ENCODE results near the gene NCF1.
"Not testable (repeated sequence)": the region's sequence is repeated elsewhere in the genome, so short reads cannot be mapped to it uniquely, and the experiment has no call there.

Gene NCF1

DNA sequence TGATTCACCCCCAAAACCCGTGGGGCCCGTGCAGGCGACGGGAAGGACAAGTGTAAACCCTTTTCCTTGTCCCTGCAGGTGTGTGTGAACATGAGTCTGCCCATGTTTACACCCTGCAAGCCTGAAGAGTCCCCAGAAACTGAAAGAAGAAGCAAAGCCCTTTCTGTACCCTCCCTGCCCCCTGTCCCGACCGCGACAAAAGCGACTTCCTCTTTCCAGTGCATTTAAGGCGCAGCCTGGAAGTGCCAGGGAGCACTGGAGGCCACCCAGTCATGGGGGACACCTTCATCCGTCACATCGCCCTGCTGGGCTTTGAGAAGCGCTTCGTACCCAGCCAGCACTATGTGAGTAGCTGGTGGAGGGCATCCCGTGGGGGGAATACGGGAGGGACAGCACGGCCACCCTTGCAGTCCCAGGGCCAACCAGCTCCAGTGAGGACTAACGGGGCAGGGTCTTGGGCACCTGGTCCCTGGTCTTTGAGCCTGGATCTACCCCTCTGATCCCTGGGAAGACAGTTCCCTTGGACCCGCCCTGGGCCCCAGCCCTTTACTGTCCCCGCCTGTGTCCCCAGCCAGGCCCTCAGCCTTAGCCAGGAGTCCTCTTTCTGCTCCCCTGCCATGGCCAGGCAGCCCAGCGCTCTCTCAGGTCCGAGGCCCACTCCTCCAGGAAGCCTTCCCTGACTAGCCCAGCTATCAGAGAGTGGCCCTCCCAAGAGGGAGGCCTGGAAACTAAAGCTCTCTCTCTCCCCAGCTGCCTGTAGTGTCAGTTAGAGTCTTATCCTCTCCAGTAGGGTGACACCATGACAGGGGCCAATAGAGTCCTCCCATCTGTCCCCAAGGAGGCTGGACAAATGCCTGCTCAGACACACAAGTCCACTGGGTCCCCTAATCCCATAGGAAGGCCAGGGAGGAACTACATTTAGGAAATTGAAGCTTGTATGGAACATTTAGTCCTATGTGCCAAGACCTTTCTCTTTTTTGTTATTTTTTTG, at the start of gene NCF1:
Gene NCF1, plus strand, starts transcription at position 252 of the 991 bp plus-strand sequence. Its CDS starts 21 bp downstream, at position 273.
- DNase-seq: not testable (repeated sequence)

DNA sequence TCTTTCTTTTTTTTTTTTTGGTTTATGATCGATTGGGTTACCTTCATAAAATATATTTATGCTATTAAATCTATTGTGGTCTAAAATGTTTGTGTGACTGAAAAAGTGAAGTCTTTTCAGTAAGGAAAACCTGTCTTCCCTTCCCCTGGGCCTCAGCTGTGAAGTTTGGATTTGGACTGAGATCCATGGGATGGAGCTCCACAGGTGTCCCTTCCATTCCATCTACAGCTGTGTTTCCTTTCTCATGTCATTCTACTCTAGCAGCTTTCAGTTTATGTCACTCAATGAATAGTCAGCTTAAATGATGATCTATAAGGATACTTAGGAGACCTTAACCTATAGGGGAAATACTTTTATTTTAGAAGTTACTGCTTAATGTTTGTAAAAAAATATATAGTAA, 48.0 kb upstream of the NCF1 start:
- DNase-seq: no peak

DNA sequence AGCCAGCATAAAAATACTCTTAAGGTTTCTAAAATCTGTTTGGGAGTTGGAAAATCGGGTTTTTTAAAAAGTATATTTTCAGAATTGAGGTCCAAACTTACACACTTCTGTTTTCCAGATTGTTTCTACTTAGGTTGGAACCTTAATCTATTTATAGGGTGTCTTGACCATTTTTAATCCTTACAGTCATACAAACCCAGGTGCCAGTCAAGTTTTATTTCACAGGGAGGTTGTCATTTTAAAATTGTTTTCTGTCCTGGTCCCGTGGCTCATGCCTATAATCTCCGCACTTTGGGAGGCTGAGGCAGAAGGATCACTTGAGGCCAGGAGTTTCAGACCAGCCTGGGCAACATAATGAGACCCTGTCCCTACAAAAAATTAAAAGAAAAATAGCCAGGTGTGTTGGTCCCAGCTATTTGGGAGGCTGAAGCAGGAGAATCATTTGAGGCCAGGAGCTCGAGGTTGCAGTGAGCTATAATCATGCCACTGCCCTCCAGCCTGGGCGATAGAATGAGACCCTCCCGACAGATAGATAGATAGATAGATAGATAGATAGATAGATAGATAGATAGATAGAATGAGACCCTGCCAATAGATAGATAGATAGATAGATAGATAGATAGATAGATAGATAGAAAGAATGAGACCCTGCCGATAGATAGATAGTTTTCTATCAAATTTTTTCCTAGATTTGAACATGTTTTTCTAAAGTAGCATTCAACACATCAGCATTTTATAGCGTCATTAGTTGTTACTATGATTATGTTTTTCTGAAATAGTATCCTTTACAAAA, 47.3 kb upstream of the NCF1 start:
- DNase-seq: no peak

GRCh38 chr7:74728686-74729085, 45.1 kb upstream of the NCF1 start:
- DNase-seq: not testable (repeated sequence)

GRCh38 chr7:74730186-74730585, 43.6 kb upstream of the NCF1 start:
- not testable (repeated sequence) for DNase-seq

GRCh38 chr7:74739974-74740703, 33.7 kb upstream of the NCF1 start:
- DNase-seq: not testable (repeated sequence)

DNA sequence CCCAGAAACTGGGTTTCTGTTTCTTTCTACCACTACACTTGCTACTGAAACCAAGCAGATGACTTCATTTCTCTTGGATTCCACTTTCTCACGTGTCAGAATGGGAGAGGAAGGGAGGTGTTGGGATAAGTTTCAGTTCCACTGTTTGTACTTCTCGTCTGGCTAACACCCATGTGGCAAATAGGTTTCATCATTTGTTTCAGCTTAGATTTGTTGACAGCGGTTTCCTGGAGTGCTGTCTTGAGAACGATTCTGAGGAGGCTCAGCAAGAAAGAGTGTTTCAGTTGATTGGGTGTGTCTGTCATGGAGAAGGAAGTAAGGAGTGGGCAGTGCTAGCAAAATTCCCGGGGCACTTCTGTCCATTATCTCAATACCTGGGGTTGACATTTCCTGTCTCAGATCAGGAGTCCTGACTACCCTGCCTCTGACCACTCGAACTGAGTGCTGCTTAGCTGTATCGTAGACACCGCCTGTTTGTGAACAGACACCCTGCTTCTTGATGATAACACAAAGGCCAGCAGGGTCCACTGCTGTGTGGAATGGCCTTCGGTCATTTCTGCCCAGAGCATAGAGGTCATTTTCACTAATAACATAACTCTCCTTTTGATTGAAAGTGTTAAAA, 29.8 kb upstream of the NCF1 start:
- DNase-seq: not testable (repeated sequence)

GRCh38 chr7:74753921-74754482, 19.8 kb upstream of the NCF1 start:
- DNase-seq: not testable (repeated sequence)

DNA sequence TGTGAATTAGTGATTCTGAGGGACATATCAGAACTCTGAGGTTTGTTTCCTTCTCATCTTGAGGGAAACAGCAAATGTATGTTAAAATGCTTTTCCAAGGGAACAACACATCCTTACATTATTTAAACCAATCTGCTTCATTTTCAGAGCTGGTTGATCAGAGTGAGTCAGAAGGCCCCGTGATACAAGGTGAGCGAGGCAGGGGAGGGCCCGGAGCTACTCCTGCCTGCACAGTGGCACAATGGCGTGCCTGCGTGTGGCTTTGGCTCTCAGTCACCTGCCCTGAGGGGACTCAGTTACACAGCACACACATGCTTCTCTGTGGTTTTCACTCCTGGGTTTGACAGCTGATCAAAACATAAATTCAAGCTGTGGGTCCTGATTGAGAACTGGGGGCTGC, 17.1 kb upstream of the NCF1 start:
- not testable (repeated sequence) for DNase-seq

GRCh38 chr7:74758268-74758667, 15.5 kb upstream of the NCF1 start:
- DNase-seq: not testable (repeated sequence)

DNA sequence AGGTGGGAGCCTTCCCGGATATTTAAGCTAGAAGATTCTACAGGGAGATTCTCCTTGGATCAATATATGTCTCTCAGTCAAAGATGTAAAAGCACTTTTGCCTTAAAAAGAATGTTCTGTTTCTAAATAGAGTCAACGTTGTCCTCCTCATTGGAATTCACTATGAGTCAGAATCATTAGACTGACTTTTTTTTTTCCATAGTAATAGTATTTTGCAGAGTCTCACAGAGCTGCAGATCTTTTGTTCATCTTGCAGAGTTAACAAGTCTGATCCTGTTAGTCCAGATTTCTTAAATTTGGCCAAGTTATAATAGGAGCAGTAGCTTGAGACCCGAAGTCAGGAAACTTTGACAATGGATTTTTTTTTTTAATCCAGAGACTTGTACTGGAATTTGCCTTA, 14.8 kb upstream of the NCF1 start:
- not testable (repeated sequence) for DNase-seq

GRCh38 chr7:74765205-74765918, 8.4 kb upstream of the NCF1 start:
- DNase-seq: not testable (repeated sequence)

DNA sequence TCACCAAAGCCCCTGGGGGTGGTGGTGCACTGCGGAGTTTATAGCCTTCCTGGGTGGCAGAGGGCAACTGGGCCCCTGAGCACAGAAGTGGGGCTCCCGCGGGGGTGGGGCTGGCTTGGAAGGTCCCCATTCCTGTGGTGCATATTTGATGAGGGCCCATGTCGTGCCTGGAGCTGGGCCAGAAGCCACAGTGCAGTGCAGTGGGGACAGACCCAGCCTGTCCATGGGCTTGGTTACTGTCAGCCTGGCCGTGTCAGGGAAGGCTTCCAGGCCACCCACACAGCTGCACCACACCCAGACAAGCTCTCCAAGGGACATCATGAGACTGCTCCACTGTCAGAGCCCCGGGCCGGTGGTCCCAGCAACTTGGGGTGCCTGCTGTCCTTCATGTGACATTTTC, 7.3 kb upstream of the NCF1 start:
- not testable (repeated sequence) for DNase-seq

DNA sequence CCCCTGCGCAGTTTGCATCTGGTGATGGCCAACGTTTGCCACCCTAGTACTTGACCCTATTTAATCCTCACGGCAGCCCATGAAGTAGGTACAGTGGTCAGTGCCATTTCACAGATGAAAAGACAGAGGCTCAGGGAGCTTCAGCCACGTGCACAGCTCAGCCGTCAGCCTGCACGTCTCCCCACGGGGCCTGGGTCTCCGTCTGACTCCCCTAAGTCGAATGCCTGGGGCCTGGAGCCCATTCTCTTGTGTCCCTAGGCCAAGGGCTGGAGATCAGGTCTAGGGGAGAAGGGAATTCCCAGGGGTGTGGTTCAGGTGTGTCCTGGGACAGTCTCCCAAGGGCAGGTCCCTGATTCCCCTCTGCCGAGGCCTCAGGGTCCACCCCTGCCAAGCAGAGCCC, 6.8 kb upstream of the NCF1 start:
- DNase-seq: not testable (repeated sequence)

DNA sequence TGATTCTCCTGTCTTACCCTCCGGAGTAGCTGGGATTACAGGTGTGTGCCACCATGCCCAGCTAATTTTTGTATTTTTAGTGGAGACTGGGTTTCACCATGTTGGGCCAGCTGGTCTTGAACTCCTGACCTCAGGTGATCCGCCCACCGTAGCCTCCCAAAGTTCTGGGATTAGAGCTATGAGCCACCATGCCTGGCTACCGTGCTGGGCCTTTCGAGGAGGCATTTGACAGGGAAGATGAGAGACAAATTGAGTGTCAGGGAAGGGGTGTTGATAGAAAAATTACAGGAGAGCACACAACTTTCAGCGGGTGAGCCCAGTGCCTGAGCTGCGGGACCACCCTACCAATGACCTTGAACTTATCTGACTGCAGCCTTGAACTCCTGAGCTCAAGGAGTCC, 3.7 kb upstream of the NCF1 start:
- DNase-seq: not testable (repeated sequence)

GRCh38 chr7:74772093-74772492, 1.7 kb upstream of the NCF1 start:
- DNase-seq: not testable (repeated sequence)

DNA sequence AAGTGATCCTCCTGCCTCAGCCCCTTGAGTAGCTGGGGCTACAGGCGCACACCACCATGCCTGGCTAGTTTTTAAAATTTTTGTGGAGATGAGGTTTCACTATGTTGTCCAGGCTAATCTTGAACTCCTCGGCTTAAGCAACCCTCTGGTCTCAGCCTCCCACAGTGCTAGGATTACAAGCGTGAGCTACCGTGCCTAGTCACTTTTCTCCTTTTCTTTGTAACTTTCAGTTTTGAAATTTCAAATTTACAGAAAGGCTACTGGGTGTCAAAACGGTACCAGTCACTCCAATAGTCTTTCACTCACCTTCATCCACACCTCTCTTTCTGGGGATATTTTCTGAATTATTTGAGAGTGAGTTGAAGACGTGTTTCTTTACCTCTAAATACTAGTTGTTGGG, 1.3 kb downstream of the NCF1 start:
- DNase-seq: not testable (repeated sequence)

GRCh38 chr7:74779053-74779452, 5.2 kb downstream of the NCF1 start:
- not testable (repeated sequence) for DNase-seq

DNA sequence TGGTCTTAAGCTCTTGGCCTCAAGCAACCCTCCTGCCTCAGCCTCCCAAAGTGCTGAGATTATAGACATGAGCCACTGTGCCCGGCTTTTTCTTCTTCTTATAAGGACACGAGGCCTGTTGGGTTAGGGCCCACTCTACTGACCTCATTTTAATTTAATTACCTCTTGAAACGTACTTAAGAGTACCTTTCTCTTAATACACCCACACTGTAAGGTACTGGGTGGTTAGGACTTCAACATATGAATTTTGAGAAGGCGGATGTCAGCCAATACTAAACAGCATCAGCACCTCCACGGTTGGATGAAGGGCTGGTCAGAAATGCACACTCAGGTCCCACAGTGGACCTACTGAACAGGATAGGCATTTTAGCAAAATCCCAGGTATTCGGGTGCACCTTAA, 7.9 kb downstream of the NCF1 start:
- DNase-seq: not testable (repeated sequence)

DNA sequence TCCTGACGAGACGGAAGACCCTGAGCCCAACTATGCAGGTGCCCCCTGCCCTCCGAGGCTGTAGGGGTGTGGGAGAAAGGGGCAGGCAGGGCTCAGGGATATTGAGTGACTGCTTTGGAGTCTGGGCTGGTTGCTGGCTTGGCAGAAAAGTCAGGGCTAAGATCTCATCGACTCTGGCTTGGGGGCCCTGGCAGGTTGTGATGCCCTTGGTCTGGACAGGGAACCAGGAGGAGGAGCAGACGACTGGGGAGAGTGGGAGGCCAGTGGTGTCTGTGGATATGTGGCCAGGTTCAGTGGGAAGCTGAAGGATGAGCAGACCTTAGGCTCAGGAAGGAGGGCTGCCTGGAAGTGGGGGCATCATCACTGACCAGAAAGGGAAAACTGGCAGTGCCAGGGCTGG, 9.8 kb downstream of the NCF1 start:
- not testable (repeated sequence) for DNase-seq
